Glomerular visceral epithelial cell (primary cell): Measurements from ENCODE around the gene COQ10B.
"Not testable (repeated sequence)": the region's sequence is repeated elsewhere in the genome, so short reads cannot be mapped to it uniquely, and the experiment has no call there.

ENCODE experiments used
- DNase-seq: peaks from one replicate; pipeline ENCODE4 v3.0.0-alpha.2; 2016; ENCODE audit errors: extremely low spot score

The COQ10B gene

DNA sequence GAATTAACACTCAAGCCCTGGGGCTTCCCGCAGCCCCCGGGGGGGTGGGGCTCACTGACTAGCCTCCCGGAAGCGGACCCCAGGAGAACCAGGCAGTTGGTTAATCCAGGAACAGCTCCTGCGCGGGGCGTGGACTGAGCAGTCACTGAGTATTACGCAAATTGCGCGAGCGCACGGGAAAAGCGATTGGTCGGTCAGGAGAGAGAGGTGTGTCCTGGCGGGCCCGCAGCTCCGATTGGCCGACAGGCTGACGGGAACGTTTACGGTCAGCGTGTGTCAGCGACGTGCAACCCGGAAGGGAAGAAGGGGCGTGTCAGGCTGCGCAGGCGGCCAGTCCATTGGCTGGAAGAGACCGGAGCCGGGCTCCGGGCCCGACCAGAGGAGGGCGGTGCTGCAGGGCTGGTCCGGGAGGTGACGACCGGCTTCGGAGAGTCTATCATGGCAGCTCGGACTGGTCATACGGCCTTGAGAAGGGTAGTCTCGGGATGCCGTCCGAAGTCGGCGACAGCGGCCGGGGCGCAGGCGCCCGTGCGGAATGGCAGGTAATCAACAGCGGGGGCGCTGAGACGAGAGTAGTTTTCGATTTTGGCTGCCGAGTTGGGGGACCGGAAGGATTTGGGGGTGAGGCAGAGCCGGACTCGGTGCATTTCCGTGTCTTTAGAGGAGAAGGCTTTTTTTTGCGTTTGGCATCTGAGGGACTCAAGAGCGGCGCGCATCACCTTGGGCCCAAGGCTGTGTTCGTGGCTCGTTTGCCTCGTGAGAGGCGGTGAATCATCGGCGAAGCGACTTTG, at the start of gene COQ10B:
Gene COQ10B, plus strand, starts transcription at position 430 of the 791 bp plus-strand sequence. Its CDS starts 9 bp downstream, at position 439.
- peak; percentile 100 for DNase-seq

DNA sequence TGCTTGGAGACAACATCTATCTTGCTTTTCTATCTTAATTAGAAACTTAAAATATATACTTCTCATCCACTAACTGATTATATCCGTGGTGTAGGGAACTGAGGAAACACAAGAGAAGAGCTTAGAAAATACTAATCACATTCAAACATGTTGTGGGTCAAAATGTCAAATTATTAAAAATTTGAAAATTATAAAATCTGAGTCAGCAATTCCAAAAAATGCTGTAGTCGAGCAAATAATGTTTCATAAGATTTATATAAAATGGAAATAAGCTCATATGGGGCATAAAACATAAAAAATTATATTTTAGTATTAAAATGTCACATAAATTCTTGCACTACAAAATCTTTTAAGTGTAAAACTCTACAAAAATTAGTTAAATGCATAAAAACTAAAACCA, 47.8 kb upstream of the COQ10B start:
- no peak for DNase-seq

DNA sequence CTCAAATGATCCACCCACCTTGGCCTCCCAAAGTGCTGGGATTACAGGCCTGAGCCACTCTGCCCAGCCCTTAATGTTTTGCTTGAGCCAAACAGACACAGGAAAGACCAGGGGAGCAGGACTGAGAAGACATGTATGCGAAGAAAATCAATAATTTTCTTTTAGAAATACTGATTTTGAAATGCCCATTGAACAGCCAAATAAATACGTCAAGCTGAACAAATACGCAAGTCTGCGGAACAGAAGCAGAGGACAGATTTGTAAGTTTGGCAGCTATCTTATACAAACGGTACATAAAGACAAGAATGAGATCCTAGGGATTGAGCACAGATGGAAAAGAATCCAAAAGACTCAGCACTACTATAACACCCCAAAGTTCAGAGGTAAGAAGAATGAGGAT, 39.3 kb upstream of the COQ10B start:
- DNase-seq, result no peak

DNA sequence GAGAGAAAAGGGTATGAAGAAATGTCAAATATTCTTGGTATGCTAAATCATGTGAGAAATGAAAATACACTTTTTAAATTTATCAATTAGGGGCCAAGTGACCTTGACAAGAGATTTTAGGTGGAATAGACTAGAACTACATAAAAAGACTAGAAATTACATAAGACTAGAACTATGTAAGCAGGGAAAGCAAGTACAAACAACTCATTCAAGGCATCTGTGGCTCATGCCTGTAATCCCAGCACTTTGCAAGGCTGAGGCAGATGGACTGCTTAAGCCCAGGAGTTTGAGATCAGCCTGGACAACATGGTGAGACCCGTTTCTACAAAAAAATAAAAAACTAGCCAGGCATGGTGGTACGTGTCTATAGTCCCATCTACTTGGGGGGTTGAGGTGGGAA, 38.8 kb upstream of the COQ10B start:
- DNase-seq, result no peak

DNA sequence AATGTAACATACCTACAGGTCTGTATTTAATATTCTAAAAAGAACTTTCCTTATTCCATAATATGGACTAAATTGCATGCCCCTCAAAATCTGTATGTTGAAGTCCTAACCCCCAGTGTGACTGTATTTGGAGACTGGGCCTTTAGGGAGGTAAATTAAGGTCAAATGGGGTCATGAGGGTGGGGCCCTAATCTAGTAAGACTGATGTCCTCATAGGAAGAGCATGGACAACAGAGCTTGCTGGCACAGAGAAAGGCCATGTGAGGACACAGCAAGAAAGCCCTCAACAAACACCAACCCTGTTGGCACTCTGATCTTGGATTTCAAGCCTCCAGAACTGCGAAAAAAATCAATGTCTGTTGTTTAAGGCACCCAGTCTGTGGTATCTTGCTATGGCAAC, 37.1 kb upstream of the COQ10B start:
- no peak for DNase-seq

DNA sequence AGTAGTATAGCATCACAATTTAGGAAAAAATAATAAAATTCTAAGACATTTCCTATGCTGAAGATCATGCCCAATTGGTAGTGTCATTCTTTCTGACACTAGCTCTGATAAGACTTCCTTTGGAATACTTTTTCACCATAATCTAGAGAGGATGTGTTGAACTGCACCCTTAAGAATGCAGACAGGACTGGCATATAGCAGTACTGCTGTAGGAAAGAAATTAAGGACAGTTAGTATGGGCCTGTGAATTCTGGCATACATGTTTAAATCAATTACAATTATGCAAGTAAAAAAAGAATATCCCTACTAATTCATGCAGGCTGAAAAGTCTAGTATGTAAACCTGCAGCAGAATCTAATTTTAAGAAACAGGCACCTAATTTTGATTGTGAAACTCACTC, 33.9 kb upstream of the COQ10B start:
- no peak for DNase-seq

DNA sequence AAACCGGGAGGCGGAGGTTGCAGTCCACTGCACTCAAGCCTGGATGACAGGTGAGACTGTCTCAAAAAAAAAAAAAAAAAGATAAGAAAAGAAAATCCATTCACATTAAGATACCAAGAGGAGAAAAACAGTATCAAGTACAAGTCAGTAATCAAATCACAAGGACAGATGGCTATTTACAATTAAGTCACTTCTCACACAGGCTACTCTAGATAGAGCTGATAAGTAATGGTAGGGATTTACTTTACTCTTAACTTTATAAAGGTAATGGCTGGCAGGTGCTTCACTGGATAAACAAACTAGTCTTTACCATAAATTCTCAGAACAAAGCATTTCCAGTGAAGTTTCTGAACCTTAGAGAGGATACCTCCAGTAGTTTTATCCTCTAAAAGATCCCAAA, 30.0 kb upstream of the COQ10B start:
- DNase-seq, result no peak

DNA sequence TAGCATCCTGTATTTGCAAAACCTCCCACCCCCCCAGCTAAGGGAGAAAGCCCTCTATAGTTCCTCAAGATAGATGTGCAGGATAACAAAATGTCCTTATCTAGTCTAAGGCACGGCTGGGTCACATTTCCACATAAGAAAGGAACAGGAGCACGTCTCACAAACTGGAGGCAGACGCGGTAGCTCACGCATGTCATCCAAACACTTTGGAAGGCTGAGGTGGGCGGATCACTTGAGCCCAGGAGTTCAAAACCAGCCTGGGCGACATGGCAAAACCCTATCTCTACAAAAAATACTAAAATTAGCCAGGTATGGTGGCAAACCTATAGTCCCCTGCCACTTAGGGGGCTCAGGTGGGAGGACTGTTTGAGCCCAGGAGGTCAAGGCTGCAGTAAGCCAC, 27.8 kb upstream of the COQ10B start:
- no peak for DNase-seq

DNA sequence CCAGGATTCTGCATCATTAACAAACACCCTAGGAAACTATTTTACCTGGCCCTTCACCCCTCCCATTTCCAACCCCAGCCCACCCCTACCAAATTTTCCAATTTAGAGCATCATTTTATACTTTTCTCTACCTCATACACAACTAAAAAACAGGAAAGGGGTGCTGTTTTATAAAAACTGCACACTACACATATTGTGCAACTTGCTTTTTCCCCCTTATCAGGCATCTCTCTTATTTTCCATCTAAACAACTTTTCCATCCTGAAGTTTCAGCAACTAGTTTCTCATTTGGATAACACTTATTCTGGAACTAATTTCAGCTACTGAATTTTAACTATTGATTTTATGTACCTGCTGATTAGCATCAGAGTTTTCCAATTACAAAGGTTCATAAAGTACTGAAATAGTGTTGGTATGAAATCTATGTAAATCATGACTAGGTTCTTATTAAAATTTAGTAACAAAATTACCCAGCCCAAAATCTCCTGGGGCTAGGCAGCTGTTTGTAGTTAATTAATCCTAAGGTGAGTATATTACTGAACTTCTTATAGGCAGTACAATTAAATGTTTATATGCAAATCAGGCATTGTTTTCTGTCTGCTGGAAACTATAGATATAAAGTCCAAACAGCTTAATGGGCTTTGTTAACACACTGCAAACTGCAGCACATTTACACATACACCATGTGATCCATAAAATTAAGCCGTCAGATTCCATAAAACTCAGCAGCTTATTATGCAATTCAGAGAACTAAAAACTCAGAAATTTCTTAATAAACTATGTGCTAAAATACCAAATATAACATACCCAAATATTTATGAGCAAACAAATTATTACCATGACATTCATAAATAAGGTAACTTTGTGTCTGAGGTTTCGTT, 26.4 kb upstream of the COQ10B start:
- no peak for DNase-seq

DNA sequence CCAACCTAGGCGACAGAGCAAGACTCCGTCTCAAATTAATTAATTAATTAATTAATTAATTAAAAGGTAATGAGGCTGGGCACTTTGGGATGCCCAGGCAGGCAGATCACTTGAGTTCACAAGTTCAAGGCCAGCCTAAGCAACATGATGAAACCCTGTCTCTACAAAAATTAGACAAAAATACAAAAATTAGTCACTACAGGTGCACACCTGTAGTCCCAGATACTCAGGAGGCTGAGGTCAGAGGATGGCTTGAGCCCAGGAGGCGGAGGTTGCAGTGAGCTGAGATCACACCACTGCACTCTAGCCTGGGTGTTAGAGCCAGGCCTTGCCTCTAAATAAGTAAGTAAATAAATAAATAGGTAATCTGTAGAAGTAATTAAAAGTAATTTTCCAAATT, 25.4 kb upstream of the COQ10B start:
- no peak for DNase-seq

DNA sequence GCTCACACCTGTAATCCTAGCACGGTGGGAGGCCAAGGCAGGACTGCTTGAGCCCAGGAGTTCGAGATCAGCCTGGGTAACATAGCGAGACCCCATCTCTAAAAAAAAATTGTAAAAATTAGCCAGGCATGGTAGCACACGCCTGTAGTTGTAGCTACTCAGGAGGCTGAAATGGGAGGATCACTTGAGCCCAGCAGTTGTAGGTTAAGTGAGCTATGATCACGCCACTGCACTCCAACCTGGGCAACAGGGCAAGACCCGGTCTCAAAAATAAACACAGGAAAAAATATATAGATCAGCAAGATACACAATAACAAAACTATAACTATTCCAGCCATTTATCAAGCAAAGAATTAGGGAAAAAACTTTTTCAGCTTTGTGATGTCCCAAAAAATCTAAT, 21.5 kb upstream of the COQ10B start:
- DNase-seq, result no peak

DNA sequence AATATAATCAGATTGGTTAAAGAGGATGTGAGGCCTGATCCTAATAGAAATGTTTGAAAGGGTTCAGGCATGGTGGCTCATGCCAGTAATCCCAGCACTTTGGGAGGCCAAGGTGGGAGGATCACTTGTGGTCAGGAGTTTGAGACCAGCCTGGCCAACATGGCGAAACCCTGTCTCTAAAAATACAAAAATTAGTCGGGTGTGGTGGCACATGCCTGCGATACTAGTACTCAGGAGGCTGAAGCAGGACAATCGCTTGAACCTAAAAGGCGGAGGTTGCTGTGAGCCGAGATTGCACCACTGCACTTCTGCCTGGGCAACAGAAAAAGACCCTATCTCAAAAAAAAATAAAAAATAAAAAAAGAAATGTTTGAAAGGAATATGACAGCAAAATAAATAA, 20.8 kb upstream of the COQ10B start:
- not testable (repeated sequence) for DNase-seq

DNA sequence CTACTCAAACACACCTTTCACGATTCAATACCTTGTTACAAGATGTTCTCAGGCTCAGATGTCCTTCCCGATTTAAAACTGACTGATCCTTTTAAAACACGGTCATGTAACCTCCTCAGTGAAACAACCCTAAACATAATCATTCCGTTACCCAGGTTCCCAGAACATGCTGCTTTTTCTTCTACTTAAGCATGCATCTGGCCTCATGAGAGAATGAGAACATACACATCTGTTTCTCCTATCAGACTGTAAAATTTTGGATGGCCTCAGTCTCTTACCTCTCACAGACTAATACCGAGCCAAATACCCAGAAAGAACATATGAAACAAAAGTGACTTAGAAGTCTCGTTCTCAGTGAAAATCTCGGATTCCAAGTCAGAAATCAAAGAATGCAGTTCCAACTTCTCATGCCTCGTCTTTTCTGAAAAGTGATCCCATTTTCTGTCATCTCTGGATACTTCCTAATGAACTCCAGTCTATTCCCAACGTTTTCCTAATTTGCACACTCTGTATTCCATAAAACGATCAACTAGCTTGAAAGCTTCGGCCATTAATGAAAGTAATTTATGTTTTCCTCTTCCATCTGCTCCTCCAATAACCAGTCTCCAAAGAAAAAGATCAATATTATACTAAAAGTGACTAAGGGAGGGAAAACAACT, 19.4 kb upstream of the COQ10B start:
- DNase-seq, result no peak

DNA sequence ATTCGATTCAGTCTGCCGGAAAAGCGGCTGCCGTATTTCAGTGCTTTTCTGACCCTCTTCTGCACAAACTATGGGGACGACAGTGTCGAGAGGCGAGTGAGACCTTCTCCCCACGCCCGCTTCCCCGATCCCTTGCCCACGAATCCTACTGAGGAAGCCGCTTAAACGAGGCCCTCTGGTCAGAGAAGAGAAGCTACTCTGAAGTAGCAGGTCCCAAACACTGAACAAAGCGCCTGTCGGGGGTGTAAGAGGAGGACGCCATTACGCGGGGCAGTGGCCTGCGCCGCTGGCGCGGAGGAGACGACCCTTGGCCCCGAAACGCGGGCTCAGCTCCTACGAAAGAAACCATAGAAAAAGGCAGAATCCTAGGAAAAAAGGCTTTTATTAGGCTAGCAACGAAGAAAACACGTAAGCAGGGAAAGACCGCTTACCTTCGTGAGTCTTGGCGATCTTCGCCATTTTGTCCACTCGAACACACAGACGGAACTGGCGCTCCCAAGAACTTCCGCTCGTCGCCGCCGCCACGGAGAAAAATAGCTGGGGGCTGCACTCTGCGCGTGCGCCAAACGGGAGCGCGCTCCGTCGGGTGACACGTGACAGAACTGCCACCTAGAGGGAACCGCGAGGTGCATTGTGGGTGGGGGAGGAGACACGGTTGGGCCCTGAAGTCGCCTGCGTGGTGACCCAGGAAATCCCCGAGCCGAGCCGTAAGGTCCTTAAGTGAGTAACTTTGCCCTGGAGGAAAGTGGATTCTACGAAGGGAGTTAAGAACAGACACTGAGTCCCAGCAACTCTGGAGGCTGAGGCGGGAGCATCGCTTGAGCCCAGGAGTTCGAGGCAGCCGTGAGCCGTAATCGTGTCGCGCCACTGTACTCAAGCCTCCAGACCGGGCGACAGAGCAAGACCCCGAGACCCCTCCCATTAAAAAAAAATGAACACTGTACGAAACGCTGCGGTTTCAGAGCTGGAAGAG, 18.5 kb upstream of the COQ10B start, which contains the start of gene SF3B1:
Gene SF3B1, minus strand, starts transcription at position 488 of the 973 bp plus-strand sequence. Its CDS starts 29 bp downstream, at position 459.
- peak; percentile 99 for DNase-seq

DNA sequence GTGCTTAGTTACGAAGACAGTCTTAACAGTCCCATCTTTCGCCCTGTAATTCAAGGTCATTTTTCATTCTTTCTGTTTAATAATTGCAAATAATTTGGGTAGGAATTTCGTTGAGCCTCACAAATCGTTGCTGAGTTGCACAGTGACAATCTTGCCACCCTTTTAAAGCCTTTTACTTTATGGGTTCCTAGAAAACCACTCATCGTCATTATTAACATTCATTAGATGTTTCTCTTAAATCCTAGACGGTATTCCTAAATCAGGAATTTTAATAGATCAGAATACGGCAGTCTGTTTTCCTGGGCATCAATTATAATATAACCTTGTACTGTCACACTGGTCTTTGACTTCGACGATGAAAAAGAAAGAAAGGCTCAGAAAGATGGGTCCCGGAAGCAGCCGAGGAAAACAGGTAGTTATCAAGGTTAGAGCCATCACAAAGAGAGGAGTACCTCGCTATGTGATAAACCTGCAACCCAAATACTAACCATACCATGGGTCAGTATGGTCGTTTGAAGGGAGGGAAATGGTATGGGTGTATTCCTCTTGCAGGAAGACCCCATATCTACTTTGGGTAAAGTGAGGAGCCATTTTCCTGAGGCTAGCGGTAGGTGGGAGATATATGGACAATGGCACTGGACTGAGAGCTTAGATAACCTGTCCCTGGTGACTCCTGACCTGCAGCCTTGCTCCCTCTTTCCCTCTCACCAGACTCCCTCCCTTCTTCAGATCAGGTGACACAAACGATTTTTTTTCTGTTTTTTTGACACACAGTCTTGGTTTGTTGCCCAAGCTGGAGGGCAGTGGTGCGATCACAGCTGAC, 17.5 kb upstream of the COQ10B start:
- DNase-seq, result no peak

DNA sequence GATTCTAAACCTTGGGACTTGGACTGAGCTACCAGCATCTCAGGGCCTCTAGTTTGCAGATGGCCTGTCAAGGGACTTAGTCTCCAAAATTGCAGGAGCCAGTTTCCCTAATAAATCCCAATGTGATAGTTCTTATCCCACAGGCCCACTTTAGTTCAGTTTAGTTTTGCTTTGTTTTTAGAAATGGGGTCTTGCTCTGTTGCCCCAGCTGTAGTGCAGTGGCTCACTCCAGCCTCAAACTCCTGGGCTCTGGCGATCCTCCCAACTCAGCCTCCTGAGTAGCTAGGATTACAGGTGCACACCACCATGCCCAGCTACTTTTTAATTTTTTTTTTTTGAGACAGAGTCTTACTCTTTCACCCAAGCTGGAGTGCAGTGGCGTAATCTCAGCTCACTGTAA, 16.0 kb upstream of the COQ10B start:
- DNase-seq, result no peak

DNA sequence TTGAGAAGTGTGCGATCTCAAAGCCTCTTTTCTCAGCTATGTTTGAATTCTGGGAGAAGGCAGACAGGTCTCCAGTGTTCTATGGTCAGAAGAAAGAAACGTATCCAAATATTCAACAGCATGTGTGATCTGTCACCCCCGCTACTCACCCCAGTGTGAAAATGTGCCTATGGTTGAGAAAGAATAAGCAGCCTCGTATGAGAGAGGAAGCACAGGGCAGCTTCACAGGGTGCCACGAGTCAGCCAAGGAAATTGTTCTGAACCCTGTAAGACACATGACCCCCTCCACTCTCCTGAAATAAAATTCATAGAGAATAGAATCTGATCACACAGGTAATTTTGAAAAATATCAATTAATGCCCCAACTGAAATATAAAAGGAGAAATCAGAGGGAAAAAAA, 10.5 kb upstream of the COQ10B start:
- no peak for DNase-seq

DNA sequence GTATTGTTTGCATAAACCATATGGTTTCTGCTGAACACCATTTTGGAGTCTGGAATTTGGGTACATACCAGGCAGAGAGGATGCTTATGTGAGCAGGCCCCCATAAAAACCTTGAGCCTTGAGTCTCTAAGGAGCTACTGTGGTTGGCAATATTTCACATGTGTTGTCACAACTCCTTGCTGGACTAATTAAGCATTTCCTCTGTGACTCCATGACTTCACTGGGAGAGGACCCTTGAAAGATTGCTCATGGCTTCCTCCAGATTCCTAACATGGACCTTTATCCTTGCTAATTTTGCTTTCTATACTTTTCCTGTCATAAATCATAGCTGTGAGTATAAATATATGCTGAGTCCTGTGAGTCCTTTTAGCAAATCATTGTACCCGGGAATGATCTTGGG, 7.6 kb upstream of the COQ10B start:
- DNase-seq, result no peak

DNA sequence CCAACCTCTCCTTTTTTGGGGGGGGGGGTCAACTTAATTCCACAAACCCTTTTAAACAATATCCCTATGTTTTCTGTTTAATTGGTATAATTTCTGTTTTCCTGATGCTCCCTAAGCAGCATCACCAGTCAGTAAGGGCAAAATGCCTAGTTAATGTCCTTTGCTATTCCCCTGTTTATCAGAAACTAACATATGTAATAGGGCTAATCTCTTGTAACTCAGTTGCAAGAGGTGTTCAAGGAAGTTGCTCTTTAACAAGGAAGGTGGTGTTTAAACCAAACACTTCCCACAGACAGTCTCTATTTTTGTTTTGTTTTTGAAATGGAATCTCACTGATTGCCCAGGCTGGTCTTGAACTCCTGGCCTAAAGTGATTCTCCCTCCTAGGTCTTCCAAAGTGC, 6.5 kb upstream of the COQ10B start:
- no peak for DNase-seq

DNA sequence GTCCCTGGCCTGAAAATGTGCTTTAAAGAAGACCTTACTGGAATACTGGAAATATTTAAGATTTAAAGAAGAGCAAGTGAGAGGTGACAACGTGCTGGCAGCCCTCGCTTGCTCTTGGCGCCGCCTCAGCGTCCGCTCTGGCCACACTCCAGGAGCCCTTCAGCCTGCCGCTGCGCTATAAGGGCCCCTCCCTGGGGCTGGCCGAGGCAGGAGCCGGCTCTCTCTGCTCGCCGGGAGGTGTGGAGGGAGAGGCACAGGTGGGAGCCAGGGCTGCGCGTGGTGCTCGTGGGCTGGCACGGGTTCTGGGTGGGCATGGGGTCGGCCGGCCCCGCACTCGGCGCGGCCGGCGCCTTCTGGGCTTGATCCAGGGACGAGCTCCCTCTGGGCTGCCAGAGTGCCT, 2.9 kb upstream of the COQ10B start:
- DNase-seq, result no peak
